ENCODE results near the gene SRRT. TPM values are rescaled to one million over a fixed set of nuclear protein-coding genes. Genes with fewer than 3 reads are reported as not detected.

The SRRT gene
- total and polyA plus RNA-seq, 4 donors = 27.2 to 45.0 (median 30.3) TPM

DNA sequence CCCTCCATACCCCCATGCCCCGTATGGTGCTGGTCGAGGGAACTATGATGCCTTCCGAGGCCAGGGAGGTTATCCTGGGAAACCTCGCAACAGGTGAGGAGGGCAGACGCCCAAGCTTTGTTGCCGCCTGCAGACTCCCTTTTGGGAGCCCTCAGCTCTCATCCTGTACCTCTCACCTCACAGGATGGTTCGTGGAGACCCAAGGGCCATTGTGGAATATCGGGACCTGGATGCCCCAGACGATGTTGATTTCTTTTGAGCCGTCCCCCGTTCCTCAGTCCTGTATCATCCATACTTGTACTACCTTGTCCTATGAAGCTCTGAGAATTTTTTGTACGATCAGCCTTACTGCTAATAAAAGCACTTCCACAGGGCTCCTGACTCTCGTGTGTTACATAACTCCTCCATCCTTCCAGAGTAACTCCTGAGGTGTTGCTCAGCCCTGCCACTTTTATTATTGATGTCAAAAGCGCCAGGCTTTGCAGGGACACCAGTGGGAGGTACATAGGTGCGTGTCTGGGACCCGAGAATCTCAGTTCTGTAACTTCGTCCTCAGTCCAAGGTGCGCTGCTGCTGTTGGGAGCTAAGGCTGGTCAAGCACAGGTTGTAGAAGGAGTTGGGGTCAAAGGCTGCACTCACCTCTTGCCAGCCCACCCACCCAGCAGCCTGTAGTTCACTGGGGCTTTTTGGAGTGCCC, 13.5 kb downstream of the SRRT start:
- no peaks in the 10 kb centered on the region for H3K27me3 ChIP-seq (ENCODE audit: control insufficient read depth in 4 of 4, insufficient read depth in 4 of 4, low read length in 3 of 4)
- no peak for DNase-seq (ENCODE audit: low spot score)
- no peak for TF ChIP-seq YY1 (IDR thresholded peaks at IDR 0.05)
- no peak for TF ChIP-seq NR2F2 (IDR thresholded peaks at IDR 0.05)
- no peak for TF ChIP-seq FOXA2 (IDR thresholded peaks at IDR 0.05)
- TF ChIP-seq, protein P1, sequence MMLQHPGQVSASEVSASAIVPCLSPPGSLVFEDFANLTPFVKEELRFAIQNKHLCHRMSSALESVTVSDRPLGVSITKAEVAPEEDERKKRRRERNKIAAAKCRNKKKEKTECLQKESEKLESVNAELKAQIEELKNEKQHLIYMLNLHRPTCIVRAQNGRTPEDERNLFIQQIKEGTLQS (IDR thresholded peaks at IDR 0.05) = no peak
- peak; percentile 32 to 47 for TF ChIP-seq HNF4A (conservative IDR thresholded peaks at IDR 0.05)
- TF ChIP-seq FOXA1 (IDR thresholded peaks at IDR 0.05) = no peak
- no peaks in the 10 kb centered on the region for H3K9me3 ChIP-seq (ENCODE audit: control insufficient read depth in 4 of 4, low read length in 3 of 4)
- H3K27ac ChIP-seq (ENCODE audit: low read depth in 1 of 2, low read length in 2 of 2) = peak overlapping the region; percentile 69 to 83
- H3K36me3 ChIP-seq (ENCODE audit: control insufficient read depth in 4 of 4, insufficient read depth in 3 of 4, low read depth in 1 of 4, low read length in 3 of 4) = peaks cover 12 to 45% (median 39%) of the 10 kb centered on the region in 4 donors
- peaks cover 16 to 35% (median 26%) of the 10 kb centered on the region in 4 donors for H3K4me1 ChIP-seq (ENCODE audit: control insufficient read depth in 4 of 4, insufficient read depth in 4 of 4, low read length in 3 of 4)
- 72% methylated on average over 18 of the region's 18 CpGs for WGBS
- H3K4me3 ChIP-seq (ENCODE audit: low read depth in 1 of 3, low read length in 3 of 3) = peak overlapping the region; percentile 72 to 89 (median 78)
- H3K9ac ChIP-seq (ENCODE audit: low read depth in 1 of 2, low read length in 2 of 2) = peak overlapping the region in 1 of 2 donors; percentile 43

GRCh38 chr7:100888988-100889750, 14.3 kb downstream of the SRRT start, which contains the start of gene UFSP1:
Gene UFSP1, minus strand, starts transcription at chr7:100889715. Its CDS starts 444 bp downstream, at chr7:100889271.
- H3K36me3 ChIP-seq (ENCODE audit: control insufficient read depth in 4 of 4, insufficient read depth in 3 of 4, low read depth in 1 of 4, low read length in 3 of 4) = peaks cover 12 to 38% (median 32%) of the 10 kb centered on the region in 4 donors
- peak within 1 kb of the TSS; percentile 79 to 89 for H3K27ac ChIP-seq (ENCODE audit: low read depth in 1 of 2, low read length in 2 of 2)
- TF ChIP-seq REST (IDR thresholded peaks at IDR 0.05) = no peak
- peak within 1 kb of the TSS; percentile 72 to 89 (median 78) for H3K4me3 ChIP-seq (ENCODE audit: low read depth in 1 of 3, low read length in 3 of 3)
- peaks cover 16 to 35% (median 26%) of the 10 kb centered on the region in 4 donors for H3K4me1 ChIP-seq (ENCODE audit: control insufficient read depth in 4 of 4, insufficient read depth in 4 of 4, low read length in 3 of 4)
- H3K9ac ChIP-seq (ENCODE audit: low read depth in 1 of 2, low read length in 2 of 2) = peak within 1 kb of the TSS; percentile 43 to 46
- no peaks in the 10 kb centered on the region for H3K9me3 ChIP-seq (ENCODE audit: control insufficient read depth in 4 of 4, low read length in 3 of 4)
- DNase-seq (ENCODE audit: low spot score) = no peak
- WGBS = 4% methylated on average over 73 of the region's 73 CpGs
- no peaks in the 10 kb centered on the region for H3K27me3 ChIP-seq (ENCODE audit: control insufficient read depth in 4 of 4, insufficient read depth in 4 of 4, low read length in 3 of 4)

DNA sequence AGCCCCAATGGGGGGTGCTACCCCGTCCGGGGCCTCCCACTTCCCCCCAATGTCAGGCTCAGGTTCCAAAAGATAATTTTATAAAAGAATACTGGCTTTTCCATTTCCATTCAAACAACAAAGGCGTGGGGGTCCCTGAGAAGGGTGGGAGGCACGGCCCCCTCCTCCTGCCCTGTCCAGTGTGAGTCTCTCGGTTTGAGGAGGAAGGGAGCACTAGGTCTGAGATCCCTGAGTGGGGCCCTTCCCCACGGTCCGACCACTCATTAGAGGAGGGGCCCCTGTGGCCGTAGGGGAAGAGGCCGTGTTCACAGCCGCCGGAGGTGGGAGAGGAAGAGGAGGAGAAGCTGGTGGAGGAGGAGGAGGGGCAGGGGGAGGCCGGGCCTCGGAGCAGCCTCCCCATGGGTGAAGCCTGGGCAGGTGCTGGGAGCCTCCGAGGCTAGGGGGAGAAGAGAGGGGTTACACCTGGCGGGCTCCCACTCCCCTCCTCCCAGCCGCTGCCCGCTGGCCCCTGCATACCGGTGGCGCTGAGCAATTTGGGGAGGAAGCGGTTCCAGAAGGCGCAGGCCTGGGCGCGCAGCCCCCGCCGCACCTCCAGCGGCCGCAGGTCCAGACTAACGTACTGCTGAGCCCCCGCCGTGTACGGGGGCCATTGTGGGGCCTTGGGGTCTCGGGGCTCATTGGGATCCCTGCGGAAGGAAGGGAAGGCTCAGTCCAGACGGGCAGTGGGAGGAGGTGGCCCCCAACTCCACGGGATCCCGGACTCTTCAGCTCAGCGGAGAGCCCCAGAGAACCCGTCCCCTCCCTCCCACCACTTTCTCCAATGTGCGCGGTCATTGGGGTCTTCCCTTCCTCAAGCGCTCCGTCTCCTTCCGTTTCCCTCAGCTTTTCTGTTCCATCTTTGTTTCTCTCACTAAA, 16.0 kb downstream of the SRRT start:
- H3K27me3 ChIP-seq (ENCODE audit: control insufficient read depth in 4 of 4, insufficient read depth in 4 of 4, low read length in 3 of 4) = peaks cover 0 to under 1% (median 0%) of the 10 kb centered on the region in 4 donors
- peaks cover 20 to 48% (median 29%) of the 10 kb centered on the region in 4 donors for H3K4me1 ChIP-seq (ENCODE audit: control insufficient read depth in 4 of 4, insufficient read depth in 4 of 4, low read length in 3 of 4)
- H3K27ac ChIP-seq (ENCODE audit: low read depth in 1 of 2, low read length in 2 of 2) = peak overlapping the region; percentile 79 to 89
- H3K4me3 ChIP-seq (ENCODE audit: low read depth in 1 of 3, low read length in 3 of 3) = peak overlapping the region in 1 of 3 donors; percentile 72
- no peak overlapping the region for H3K9ac ChIP-seq (ENCODE audit: low read depth in 1 of 2, low read length in 2 of 2)
- H3K9me3 ChIP-seq (ENCODE audit: control insufficient read depth in 4 of 4, low read length in 3 of 4) = no peaks in the 10 kb centered on the region
- H3K36me3 ChIP-seq (ENCODE audit: control insufficient read depth in 4 of 4, insufficient read depth in 3 of 4, low read depth in 1 of 4, low read length in 3 of 4) = peaks cover 6 to 21% (median 18%) of the 10 kb centered on the region in 4 donors
- DNase-seq (ENCODE audit: low spot score) = peak; percentile 46
- WGBS = 43% methylated on average over 43 of the region's 43 CpGs
- TF ChIP-seq, protein P1 (IDR thresholded peaks at IDR 0.05) = no peak
- TF ChIP-seq TAF1 (conservative IDR thresholded peaks at IDR 0.05) (no peak), FOXA1 (IDR thresholded peaks at IDR 0.05) (no peak), JUND (IDR thresholded peaks at IDR 0.05) (no peak), GABPA (IDR thresholded peaks at IDR 0.05 in 1 of 2, conservative IDR thresholded peaks at IDR 0.05 in 1 of 2) (no peak), RXRA (IDR thresholded peaks at IDR 0.05) (no peak), NR2F2 (IDR thresholded peaks at IDR 0.05) (no peak), RAD21 (IDR thresholded peaks at IDR 0.05) (no peak), ZBTB33 (IDR thresholded peaks at IDR 0.05) (no peak), YY1 (IDR thresholded peaks at IDR 0.05) (no peak), HNF4A (conservative IDR thresholded peaks at IDR 0.05) (no peak), SP1 (IDR thresholded peaks at IDR 0.05) (no peak)
- TF ChIP-seq, protein P2, sequence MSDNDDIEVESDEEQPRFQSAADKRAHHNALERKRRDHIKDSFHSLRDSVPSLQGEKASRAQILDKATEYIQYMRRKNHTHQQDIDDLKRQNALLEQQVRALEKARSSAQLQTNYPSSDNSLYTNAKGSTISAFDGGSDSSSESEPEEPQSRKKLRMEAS (IDR thresholded peaks at IDR 0.05) = no peak

Measured in liver (tissue), 9 donors.